HG03571 (cell line): ENCODE data around the gene NUDT1.

Experiments
- ATAC-seq: cut with Tn5 transposase; IDR thresholded peaks from one replicate; pipeline ENCODE4 v1.9.1; 2021; ENCODE audit not compliant: unreplicated experiment

NUDT1 gene

DNA sequence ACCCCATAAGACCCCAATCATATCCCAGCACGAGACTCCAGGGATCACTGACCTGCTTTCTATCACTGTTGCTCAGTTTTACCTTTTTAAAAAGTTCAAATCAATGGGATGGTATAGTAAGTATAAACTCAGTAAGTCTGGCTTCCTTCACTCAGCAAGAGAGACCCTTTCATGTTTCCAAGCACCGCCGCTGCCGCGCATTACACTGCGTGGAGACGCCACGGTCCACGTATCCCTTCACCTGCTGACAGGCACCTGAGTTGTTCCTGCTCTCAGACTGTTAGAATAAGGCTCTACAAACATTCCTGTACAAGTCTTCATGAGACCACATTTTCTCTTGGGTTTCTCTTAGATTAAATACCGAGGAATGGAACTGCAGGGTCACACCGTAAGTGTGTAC lies 37.6 kb upstream of the NUDT1 start:
- ATAC-seq, result no peak

DNA sequence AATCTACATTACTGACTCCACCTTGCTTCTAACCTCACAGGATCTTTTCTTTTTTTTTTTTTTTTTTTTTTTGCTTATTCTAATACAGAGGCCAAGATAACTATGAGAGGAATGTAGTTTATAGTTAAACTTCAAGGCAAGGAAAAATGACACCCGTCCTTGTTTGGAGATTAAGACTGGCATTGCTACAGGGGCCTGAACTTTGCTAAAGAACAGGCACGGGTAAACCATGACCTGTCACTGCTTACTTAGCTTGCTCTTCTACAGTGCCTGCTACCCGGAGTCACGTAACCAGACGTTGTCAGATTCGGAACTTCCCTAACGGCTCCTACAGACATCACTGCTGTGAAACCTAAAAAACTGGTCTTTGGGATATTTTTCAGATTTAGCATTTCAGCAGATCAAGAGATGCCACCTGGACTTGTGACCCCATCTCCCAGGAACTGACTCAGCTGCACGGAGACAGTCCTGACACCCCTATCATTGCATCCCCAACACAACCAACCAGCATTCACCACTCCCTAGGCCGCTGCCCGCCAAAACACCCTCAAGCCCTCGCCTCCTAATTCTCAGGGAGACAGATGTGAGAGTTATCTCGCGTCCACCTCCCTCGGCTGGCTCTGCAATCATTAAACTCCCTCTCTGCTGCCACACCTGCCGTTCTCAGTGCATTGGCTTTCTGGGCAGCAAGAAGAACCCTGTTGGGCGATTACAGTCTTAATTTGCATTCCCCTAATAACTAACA lies 36.8 kb upstream of the NUDT1 start:
- ATAC-seq, result no peak

- no peak for ATAC-seq
Measured at GRCh38 chr7:2208712-2209111, 33.3 kb upstream of the NUDT1 start.

DNA sequence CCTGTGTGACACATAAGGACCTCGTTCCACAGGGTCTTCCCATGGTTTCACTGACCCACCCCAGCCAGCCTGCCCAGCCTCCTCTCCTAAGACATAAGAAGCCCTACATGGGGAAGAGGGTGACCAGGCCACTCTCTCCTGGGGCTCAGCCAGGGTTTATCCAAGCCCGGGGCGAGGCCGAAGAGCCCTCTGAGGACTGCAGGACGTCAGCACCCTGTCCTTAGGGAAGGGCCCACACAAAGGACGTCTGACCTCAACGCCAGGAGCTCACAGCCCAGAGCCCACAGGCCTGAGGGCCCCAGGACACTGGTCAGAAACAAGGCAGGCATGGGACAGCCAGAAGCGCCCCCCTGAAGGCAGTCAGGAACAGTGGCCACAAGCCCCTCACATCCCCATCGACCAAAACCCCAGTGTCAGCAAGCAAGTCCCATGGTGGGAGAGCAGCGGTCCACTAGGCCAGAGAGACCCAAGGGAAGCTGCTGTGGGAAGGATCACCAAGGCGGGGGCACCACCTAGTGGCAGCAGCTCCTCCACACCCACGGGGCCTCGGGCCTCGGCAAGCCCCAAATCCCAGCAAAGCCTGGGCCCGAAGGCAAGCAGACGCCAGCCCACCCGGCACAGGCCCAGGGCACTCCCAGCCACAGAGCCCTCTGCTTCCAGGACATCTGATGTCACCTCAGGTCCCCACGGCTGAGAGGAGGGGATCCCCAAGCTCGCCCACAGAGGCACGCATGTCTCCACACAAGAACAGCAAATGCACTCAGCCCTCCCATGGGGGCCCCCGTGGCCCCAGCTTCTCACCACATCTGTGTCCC lies 32.7 kb upstream of the NUDT1 start:
- ATAC-seq, result peak; percentile 60

DNA sequence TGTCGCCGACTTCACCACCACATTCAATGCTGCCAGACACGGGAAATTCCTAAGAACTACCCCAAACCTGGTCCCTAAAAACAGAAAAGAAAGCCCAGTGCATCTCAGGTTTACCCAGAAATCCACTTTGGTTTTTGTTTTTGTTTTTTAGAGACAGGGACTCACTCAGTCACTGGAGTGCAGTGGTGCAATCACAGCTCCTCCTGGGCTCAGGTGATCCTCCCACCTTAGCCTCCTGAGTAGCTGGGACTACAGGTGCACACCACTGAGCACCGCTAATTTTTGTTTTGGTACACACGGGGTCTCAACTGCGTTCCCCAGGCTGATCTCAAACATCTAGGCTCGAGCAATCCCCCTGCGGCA lies 32.1 kb upstream of the NUDT1 start:
- no peak for ATAC-seq

- ATAC-seq, result no peak
Measured at GRCh38 chr7:2210551-2211258, 31.3 kb upstream of the NUDT1 start.

DNA sequence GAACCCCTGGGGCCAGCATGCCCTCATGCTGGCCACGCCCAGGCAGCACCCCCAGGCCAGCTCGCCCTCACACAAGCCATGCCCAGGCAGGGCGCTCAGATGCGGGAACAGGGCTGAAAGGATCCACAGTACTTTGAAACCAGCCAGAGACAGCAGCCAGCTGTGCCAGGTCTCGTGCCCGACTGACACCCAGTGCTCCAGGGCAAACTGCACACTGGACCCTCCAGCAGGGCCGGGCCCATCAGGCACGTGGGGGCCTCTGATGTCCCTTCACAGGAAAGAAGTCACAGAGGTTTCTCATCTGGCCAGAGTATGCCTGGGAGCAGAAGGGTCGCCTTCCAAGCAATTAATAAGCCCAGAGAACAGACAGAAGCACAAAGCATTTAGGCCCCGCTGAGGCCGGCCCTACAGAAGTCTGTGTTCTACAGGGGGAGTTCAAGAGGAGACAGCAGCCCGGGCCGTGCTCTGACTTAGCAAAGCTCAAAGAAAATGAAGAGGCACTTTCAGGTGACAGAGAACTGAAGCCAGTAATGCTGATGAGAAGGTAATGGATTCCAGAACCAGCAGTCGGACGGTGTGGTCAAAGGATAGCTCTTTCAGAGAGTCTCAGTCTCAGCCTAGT lies 30.7 kb upstream of the NUDT1 start:
- ATAC-seq, result no peak

DNA sequence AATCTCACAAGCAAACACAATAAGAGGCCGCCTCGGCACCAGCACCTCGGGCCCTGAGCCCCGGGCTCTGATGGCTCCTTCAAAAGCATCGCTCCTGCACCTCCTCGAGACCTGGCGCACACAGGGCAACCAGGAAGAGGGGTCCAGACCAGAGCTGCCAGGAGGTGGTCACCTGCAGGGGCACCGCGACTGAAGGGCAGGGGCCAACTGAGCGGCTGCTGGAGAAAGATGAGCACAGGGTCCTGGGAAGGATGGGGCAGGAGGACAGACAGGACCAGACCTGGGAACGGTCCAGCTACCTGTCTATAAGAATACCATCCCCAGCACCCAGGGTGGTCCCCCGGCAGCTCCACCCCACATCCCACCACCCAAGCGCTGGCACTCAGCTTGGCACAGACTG lies 30.1 kb upstream of the NUDT1 start:
- ATAC-seq, result no peak

DNA sequence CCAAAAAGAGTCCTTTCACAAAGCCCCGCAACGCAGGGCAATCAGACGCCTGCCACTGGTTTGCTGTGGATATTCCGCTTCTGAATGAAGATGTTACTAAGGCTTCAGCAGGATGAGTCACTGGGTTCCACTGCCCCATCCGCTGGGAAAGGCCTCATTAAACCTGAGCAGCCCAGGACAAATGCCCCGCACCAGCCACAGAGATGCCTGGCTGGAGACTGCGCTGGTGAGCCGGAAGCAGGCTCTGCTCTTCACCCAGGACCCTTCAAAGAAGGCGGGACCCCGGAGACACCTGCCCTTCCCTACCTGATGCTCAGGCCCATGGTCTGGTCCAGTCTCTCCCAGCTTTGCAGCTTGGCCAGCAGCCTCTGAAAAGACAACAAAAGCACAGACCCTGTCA lies 29.1 kb upstream of the NUDT1 start:
- no peak for ATAC-seq

- no peak for ATAC-seq
Measured at GRCh38 chr7:2213551-2214215, 28.3 kb upstream of the NUDT1 start.

DNA sequence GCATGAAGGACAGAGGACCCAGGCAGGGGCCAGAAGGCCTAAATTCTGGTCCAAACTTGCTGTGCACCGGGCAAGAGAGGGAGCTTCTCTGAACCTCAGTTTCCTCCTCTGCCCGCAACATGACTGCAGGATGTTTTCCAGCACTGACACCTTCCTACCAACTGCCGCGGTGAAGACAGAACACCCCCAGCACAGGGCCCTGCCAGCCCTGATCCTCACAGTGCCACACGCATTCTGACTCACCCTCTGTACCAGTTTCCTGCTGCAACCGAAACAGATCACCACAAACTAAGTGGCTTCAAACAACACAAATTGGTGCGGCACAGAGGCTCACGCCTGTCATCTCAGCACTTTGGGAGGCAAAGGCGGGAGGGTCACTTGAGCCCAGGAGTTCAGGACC lies 27.4 kb upstream of the NUDT1 start:
- no peak for ATAC-seq

GRCh38 chr7:2215851-2216250 lies 26.2 kb upstream of the NUDT1 start:
- ATAC-seq, result no peak

- no peak for ATAC-seq
Measured at GRCh38 chr7:2217206-2217605, 24.8 kb upstream of the NUDT1 start.

DNA sequence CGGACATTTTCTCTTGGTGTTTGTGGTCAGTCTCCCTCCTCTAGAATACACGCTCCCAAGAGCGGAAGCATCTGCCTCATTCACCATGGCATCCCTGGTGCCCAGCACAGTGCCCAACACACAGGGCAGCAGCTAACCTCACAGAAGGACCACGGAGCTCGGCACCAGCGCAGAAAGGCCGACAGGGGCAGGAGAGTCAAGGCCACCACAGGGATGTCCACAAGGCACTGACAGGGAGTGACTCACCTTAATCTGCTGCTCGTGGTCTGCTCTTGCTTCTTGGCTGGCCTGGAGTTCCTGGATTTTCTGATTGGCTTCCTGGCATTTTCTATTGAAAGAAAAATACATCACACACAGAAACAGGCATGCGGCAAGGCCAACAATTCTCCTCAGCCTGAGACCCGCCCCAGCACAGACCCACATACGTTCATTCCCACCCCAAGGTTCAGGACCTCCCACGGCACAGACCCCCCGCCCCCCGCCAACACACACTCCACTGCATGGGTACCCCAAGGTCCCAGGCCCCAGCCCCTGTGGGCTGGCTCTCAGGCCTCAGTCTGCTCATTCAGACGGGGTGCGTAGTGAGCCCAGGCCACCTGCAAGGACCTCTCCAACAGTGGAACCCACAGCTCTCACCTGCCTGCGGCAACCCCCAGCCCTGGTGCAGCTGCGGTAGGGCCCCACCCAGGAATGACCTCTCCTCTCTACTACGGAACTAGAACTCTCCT lies 24.1 kb upstream of the NUDT1 start:
- ATAC-seq, result no peak

DNA sequence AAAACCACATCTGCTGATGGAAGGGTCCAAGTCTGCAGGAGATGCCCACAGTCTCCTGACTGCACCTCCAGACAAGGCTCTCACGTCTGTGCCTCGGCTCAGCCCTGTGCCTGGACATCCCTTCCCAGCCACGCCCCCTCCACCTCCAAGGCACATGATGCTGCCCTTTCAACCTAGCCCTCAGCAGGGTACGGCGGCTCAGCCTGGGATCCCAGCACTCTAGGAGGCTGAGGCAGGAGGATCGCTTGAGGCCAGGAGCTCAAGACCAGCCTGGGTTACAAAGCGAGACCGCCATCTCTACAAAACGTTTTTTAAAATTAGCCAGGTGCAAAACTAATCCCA lies 23.6 kb upstream of the NUDT1 start:
- ATAC-seq, result no peak

DNA sequence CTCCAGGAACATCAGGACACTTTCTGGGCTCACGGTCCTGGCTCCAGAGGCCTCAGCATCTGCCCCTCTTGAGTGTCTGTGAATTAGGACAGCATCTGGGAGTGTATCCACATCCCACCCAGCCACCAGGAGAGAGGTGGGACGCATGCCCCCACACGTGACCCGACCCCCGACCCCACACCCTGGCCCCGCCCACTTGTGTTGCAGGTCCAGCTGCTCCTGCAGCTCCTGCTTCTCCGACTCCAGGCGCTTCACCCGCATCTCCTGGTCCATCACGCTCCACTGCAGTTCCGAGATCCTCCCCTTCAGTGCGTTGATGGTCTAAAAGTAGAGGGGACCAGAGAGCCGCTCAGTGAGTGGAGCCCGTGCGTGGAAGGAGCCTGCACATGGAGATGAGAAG lies 22.9 kb upstream of the NUDT1 start:
- no peak for ATAC-seq

GRCh38 chr7:2219606-2220005 lies 22.4 kb upstream of the NUDT1 start:
- ATAC-seq, result no peak

GRCh38 chr7:2220030-2220429 lies 22.0 kb upstream of the NUDT1 start:
- ATAC-seq, result no peak

DNA sequence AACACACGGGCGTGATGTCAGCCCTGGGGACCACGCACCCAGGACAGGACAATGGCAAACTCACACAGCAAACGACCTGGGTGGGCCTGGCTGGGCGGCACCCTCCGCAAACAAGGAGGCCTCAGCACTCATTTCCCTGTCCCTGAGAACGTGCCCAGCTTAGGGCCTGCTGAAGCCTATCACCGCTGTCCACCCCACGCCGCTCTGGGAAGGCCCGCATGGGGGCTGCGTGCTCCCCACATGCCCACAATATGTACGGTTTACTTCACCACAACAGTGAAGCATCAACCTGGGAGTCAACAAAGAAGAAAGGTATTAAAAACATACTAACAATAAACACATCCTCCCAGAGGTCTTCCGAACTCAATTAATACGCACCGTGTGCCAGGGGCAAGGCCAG lies 21.5 kb upstream of the NUDT1 start:
- no peak for ATAC-seq

GRCh38 chr7:2220954-2221353 lies 21.1 kb upstream of the NUDT1 start:
- no peak for ATAC-seq

DNA sequence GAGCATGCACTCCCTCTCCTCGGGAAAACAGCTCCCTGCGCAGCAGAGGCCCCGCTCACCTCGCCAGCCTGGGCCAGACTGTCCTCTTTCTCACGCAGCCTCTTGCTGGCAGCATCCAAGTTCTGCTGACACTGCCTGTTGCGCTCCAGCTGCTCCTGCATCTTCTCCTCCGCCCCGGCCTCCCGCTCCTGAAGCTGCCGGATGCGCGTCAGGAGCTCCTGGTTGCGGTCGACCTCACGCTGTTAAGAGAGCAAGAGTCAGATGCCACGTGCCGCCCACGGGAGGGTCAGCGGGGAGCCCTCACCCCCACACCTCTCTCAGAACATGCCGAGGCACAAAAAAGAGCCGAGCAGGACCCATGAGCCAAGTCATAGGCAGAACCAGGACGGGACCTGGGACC lies 19.5 kb upstream of the NUDT1 start:
- no peak for ATAC-seq
